Neural progenitor cell (in vitro differentiated cells): ENCODE data around the gene CIRBP. TPM values are rescaled to one million over a fixed set of nuclear protein-coding genes. Genes with fewer than 3 reads are reported as not detected.

Experiments used
- DNase-seq: peaks from one replicate; pipeline ENCODE4 v3.0.0-alpha.2; 2016; ENCODE audit warnings: low spot score
- H2AFZ ChIP-seq: fragments of 200-600 bp; sonication (generic); replicated peaks from 2 replicates; pipeline ENCODE4 v1.6.1; 2016; ENCODE audit warnings: antibody characterized with exemption
- H3F3A ChIP-seq: fragments of 200-600 bp; sonication (generic); 2 replicates; pipeline ENCODE4 v1.6.1; 2016; ENCODE audit warnings: antibody characterized with exemption, low read depth
- H3K27ac ChIP-seq: fragments of 200-600 bp; sonication (generic); 2 replicates; pipeline ENCODE4 v1.5.1; 2016; ENCODE audit warnings: mild to moderate bottlenecking
- H3K27me3 ChIP-seq: fragments of 200-600 bp; sonication (generic); 2 replicates; pipeline ENCODE4 v1.6.1; 2016; ENCODE audit warnings: mild to moderate bottlenecking, moderate library complexity
- H3K36me3 ChIP-seq: fragments of 200-600 bp; sonication (generic); 2 replicates; pipeline ENCODE4 v1.5.1; 2016
- H3K4me1 ChIP-seq: fragments of 200-600 bp; sonication (generic); 2 replicates; pipeline ENCODE4 v1.6.1; 2016; ENCODE audit warnings: mixed run types
- H3K4me2 ChIP-seq: fragments of 200-600 bp; sonication (generic); 2 replicates; pipeline ENCODE4 v1.6.1; 2016
- H3K4me3 ChIP-seq: fragments of 200-600 bp; sonication (generic); 2 replicates; pipeline ENCODE4 v1.5.1; 2016
- H3K79me2 ChIP-seq: fragments of 200-600 bp; sonication (generic); 2 replicates; pipeline ENCODE4 v1.6.1; 2016; ENCODE audit warnings: low read depth
- H3K9ac ChIP-seq: fragments of 200-600 bp; sonication (generic); 2 replicates; pipeline ENCODE4 v1.6.1; 2016
- H3K9me3 ChIP-seq: fragments of 200-600 bp; sonication (generic); 2 replicates; pipeline ENCODE4 v1.5.1; 2016; ENCODE audit warnings: low read depth
- H4K20me1 ChIP-seq: fragments of 200-600 bp; sonication (generic); 2 replicates; pipeline ENCODE4 v1.6.1; 2016; ENCODE audit warnings: low read depth
- H3K27ac Mint-ChIP-seq: 3 replicates; pipeline ENCODE4 v1.8.0; 2021; ENCODE audit warnings: mixed read lengths
- H3K27me3 Mint-ChIP-seq: 2 replicates; pipeline ENCODE4 v1.8.0; 2022; ENCODE audit warnings: low read depth, mild to moderate bottlenecking, inconsistent platforms, moderate library complexity, mixed read lengths; ENCODE audit not compliant: insufficient read depth
- H3K36me3 Mint-ChIP-seq: 3 replicates; pipeline ENCODE4 v1.8.0; 2021; ENCODE audit warnings: mixed read lengths
- H3K4me1 Mint-ChIP-seq: 3 replicates; pipeline ENCODE4 v1.8.0; 2021; ENCODE audit warnings: mixed read lengths
- H3K4me3 Mint-ChIP-seq: 3 replicates; pipeline ENCODE4 v1.8.0; 2021; ENCODE audit warnings: mild to moderate bottlenecking, moderate library complexity, mixed read lengths
- H3K9me3 Mint-ChIP-seq: 3 replicates; pipeline ENCODE4 v1.8.0; 2020; ENCODE audit warnings: mixed read lengths
- EZH2 ChIP-seq: fragments of 200-600 bp; sonication (generic); IDR thresholded peaks from 2 replicates; pipeline ENCODE4 v1.6.1; 2017; ENCODE audit warnings: antibody characterized with exemption, mild to moderate bottlenecking, moderate library complexity
- EZH2phosphoT487 ChIP-seq: fragments of 200-600 bp; sonication (generic); IDR thresholded peaks from 2 replicates; pipeline ENCODE4 v1.6.1; 2017; ENCODE audit warnings: antibody characterized with exemption
- total RNA-seq: library from RNA; depleted of rRNA; stranded (reverse); fragments of >200 nt; gene quantifications from 2 replicates; pipeline ENCODE4 v1.2.3, GENCODE V29; 2015; ENCODE audit warnings: low replicate concordance
- TF ChIP-seq, protein P1 (sequence below): fragments of 200-600 bp; sonication (generic); IDR thresholded peaks from 2 replicates; pipeline ENCODE4 v1.5.1; 2017; ENCODE audit warnings: antibody characterized with exemption, mild to moderate bottlenecking

The CIRBP gene
- total RNA-seq, 1 donor from 2014 or later: 395 TPM

DNA sequence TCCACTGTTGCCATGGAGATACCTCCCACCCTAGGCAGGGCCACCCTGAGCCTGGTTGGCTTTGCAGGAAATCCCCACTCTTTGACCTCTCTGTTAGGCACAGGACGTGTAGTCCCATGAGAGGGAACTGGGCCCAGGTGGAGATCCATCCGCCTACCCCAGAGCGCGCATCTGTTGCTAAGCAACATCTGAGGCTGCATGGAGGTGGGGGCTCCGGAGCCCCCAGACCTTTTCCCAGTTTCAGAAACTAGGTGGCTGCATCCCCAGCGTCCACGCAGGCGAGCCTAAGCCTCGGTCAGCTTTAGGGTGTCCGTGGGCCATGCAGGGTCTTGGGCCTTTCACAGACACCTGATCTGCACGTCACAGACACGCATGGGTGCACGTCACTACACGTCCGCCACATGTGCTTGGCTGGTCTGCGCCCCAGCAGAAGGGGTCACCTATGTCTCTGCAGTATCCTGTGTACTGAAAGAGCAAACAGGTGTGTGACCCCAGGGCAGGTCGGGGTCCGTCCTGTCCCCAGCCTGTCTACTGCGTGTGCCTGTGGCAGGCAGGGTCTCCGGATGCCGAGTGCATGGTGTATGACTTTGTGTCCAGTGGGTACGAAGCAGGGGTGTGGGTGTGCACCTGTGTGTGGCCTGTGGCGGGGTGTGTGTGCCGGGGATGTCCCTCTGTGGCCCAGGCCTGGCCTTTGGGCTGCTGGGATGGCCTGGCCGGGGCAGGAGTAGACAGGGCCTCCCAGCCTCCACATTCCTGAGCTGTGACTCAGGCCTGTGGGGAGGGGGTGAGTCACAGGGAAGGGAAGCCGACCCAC, 4.1 kb upstream of the CIRBP start:
- H3K4me2 ChIP-seq: peak overlapping the region; percentile 78
- DNase-seq: peak; percentile 86
- Mint-ChIP-seq H3K9me3 (no peaks in the 10 kb centered on the region), H3K27me3 (peaks cover 15% of the 10 kb centered on the region), H3K4me3 (peak overlapping the region; percentile 79), H3K36me3 (peaks cover under 1% of the 10 kb centered on the region), H3K27ac (peak overlapping the region; percentile 98), H3K4me1 (peaks cover 64% of the 10 kb centered on the region)
- H3K4me3 ChIP-seq: no peak overlapping the region
- TF ChIP-seq EZH2: no peak
- TF ChIP-seq EZH2phosphoT487: no peak
- TF ChIP-seq, protein P1, sequence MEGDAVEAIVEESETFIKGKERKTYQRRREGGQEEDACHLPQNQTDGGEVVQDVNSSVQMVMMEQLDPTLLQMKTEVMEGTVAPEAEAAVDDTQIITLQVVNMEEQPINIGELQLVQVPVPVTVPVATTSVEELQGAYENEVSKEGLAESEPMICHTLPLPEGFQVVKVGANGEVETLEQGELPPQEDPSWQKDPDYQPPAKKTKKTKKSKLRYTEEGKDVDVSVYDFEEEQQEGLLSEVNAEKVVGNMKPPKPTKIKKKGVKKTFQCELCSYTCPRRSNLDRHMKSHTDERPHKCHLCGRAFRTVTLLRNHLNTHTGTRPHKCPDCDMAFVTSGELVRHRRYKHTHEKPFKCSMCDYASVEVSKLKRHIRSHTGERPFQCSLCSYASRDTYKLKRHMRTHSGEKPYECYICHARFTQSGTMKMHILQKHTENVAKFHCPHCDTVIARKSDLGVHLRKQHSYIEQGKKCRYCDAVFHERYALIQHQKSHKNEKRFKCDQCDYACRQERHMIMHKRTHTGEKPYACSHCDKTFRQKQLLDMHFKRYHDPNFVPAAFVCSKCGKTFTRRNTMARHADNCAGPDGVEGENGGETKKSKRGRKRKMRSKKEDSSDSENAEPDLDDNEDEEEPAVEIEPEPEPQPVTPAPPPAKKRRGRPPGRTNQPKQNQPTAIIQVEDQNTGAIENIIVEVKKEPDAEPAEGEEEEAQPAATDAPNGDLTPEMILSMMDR: no peak
- H3K36me3 ChIP-seq: no peaks in the 10 kb centered on the region
- no peak overlapping the region for H2AFZ ChIP-seq
- no peak overlapping the region for H3K9ac ChIP-seq
- H3K79me2 ChIP-seq: peaks cover 15% of the 10 kb centered on the region
- peaks cover 60% of the 10 kb centered on the region for H3K4me1 ChIP-seq
- peak overlapping the region; percentile 2 for H3K27ac ChIP-seq
- peaks cover 15% of the 10 kb centered on the region for H4K20me1 ChIP-seq
- peaks cover 63% of the 10 kb centered on the region for H3F3A ChIP-seq
- peaks cover 14% of the 10 kb centered on the region for H3K27me3 ChIP-seq
- no peaks in the 10 kb centered on the region for H3K9me3 ChIP-seq

DNA sequence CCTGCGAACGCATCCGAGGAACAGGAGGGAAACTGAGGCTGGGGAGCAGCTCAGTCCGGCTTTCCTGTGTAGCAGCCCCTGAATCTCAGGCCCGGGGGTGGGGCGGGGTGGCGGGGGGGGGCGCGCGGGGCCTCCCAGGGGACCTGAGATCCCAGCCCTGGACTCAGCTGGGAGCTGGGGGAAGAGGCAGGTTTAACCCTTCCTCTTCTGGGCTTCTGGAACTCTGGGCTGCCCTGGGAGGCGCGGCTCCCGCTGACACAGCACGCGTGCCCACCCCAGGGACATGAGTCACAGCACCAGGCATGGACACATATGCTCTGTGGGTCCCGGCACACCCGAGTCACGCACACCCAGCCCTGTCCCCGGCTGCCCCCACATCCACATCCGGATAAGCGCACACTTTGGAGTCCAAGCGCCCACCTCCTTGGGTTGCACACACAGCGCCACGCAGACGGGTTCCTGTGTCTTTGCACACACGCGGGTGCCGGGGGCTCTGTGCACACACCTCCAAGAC, 3.5 kb upstream of the CIRBP start:
- no peak overlapping the region for H2AFZ ChIP-seq
- H3K9me3 Mint-ChIP-seq: no peaks in the 10 kb centered on the region
- H3K4me2 ChIP-seq: peak overlapping the region; percentile 78
- H3F3A ChIP-seq: peaks cover 64% of the 10 kb centered on the region
- DNase-seq: no peak
- H3K36me3 ChIP-seq: no peaks in the 10 kb centered on the region
- H3K9me3 ChIP-seq: no peaks in the 10 kb centered on the region
- peaks cover 61% of the 10 kb centered on the region for H3K4me1 ChIP-seq
- peak overlapping the region; percentile 98 for H3K27ac Mint-ChIP-seq
- H3K27me3 ChIP-seq: peaks cover 14% of the 10 kb centered on the region
- H4K20me1 ChIP-seq: peaks cover 16% of the 10 kb centered on the region
- peaks cover 21% of the 10 kb centered on the region for H3K79me2 ChIP-seq
- H3K9ac ChIP-seq: no peak overlapping the region
- peaks cover 68% of the 10 kb centered on the region for H3K4me1 Mint-ChIP-seq
- no peak overlapping the region for H3K27ac ChIP-seq
- TF ChIP-seq EZH2: no peak
- TF ChIP-seq, protein P1: no peak
- H3K27me3 Mint-ChIP-seq: peaks cover 20% of the 10 kb centered on the region
- H3K36me3 Mint-ChIP-seq: peaks cover 4% of the 10 kb centered on the region
- H3K4me3 ChIP-seq: peak overlapping the region; percentile 62
- peak overlapping the region; percentile 79 for H3K4me3 Mint-ChIP-seq

- H3K36me3 Mint-ChIP-seq: peaks cover 9% of the 10 kb centered on the region
Observed at GRCh38 chr19:1266129-1266915, 2.8 kb upstream of the CIRBP start.

More at GRCh38 chr19:1266129-1266915, 2.8 kb upstream of the CIRBP start:
- Histone ChIP-seq H4K20me1 (peaks cover 23% of the 10 kb centered on the region), H2AFZ (peak overlapping the region; percentile 23), H3K79me2 (peaks cover 28% of the 10 kb centered on the region), H3K4me3 (peak overlapping the region; percentile 62), H3K9me3 (no peaks in the 10 kb centered on the region), H3F3A (peaks cover 68% of the 10 kb centered on the region), H3K4me1 (peaks cover 66% of the 10 kb centered on the region), H3K9ac (no peak overlapping the region), H3K27me3 (peaks cover 14% of the 10 kb centered on the region), H3K36me3 (no peaks in the 10 kb centered on the region), H3K27ac (no peak overlapping the region), H3K4me2 (peak overlapping the region; percentile 78)
- TF ChIP-seq EZH2 (no peak), EZH2phosphoT487 (no peak)
- TF ChIP-seq, protein P1: no peak
- Mint-ChIP-seq H3K9me3 (no peaks in the 10 kb centered on the region), H3K4me3 (peak overlapping the region; percentile 77), H3K27me3 (peaks cover 25% of the 10 kb centered on the region), H3K27ac (peak overlapping the region; percentile 21), H3K4me1 (peaks cover 73% of the 10 kb centered on the region)
- peak; percentile 95 for DNase-seq
